ENCODE data around the gene YTHDC2. TPM values are rescaled to one million over a fixed set of nuclear protein-coding genes. Genes with fewer than 3 reads are reported as not detected.

The YTHDC2 gene
- polyA plus RNA-seq, 3 donors: 5.0 to 8.8 (median 7.0) TPM

Other genes starting within 250 kb of the YTHDC2 start
- gene TSSK1B, start 78.7 kb upstream of the YTHDC2 start, polyA plus RNA-seq: not detected
- gene MCC, start 25.2 kb upstream of the YTHDC2 start, polyA plus RNA-seq: 1 to 10 TPM; 2.2 to 8.0 (median 8.0) TPM

All from adipose tissue (tissue), 3 donors.